HG03025 (cell line): ENCODE data around the gene HECTD4.

Experiments used
- ATAC-seq: cut with Tn5 transposase; IDR thresholded peaks from one replicate; pipeline ENCODE4 v1.9.1; 2021; ENCODE audit warnings: mild to moderate bottlenecking, moderate library complexity; ENCODE audit not compliant: unreplicated experiment, low FRiP score

The HECTD4 gene

GRCh38 chr12:112183141-112184021 is 198.8 kb downstream of the HECTD4 start:
- no peak for ATAC-seq

GRCh38 chr12:112182499-112182898 is 199.7 kb downstream of the HECTD4 start:
- ATAC-seq = no peak

DNA sequence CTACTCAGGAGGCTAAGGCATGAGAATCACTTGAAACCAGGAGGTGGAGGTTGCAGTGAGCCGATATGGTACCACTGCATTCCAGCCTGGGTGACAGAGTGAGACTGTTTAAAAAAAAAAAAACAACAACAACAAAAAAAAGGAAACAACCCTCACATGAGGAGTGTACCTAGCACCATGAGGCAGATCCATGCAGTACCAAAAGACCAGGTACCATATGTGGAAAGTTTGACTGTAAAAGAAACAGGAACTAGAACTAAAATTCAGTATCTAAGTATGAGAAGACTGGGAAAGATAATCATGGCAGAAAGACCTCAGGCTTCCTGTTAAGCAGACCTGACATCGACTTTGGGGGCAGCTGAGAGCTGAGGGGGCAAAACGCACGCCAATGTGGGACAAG is 201.8 kb downstream of the HECTD4 start:
- ATAC-seq = no peak

DNA sequence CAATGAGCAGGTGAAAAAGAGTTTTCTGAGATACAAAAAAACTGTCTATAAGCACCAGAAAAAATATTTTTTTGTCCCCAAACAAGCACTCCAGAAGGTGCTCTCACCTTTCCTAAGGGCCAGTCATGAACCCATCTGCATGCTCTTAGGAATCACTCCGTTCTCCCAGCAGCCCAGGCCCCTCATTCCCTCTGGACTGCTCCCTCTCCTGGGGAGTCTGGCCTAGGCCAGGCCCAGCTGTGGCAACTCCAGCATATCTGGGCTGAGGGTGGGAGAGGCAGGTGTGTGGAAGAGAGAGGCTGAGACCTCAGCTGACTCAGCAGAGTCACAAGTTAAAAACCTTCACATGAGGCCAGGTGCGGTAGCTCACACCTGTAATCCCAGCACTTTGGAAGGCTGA is 202.3 kb downstream of the HECTD4 start:
- ATAC-seq = no peak

- no peak for ATAC-seq
Observed at GRCh38 chr12:112179341-112179740, 202.9 kb downstream of the HECTD4 start.

- no peak for ATAC-seq
Observed at GRCh38 chr12:112178796-112179195, 203.4 kb downstream of the HECTD4 start.

DNA sequence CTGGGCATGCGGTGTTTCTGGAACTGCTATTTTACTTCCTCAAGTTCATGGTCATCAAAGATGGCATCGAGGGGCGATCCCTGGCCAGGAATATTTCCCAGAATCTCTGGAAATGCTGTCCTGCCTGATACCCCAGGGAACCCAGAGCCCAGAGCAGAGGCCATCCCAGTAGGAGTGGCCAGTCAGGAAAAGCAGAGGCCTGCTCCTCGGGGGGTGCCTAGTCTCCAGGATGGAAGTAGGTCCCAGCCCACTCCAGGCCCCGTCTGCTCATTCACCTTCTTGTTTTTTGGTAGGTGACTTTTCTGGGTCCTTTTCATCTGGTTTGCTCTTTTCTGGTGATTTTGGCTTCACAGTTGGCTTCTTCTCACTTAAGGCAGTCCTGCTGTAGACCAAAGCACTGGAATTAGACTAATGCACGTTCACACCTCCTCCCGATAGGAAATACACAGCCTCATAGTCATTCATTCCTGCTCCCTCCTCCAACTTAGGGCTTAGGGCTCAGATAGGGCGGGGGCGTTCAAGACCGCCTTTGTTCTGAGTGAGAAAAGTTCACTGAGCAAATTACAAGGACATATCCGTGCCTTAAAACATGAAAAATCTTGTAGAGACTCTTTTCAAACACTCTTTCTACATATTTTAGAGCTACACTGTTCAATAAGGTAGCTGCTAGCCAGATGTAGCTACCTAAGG is 205.8 kb downstream of the HECTD4 start:
- no peak for ATAC-seq

DNA sequence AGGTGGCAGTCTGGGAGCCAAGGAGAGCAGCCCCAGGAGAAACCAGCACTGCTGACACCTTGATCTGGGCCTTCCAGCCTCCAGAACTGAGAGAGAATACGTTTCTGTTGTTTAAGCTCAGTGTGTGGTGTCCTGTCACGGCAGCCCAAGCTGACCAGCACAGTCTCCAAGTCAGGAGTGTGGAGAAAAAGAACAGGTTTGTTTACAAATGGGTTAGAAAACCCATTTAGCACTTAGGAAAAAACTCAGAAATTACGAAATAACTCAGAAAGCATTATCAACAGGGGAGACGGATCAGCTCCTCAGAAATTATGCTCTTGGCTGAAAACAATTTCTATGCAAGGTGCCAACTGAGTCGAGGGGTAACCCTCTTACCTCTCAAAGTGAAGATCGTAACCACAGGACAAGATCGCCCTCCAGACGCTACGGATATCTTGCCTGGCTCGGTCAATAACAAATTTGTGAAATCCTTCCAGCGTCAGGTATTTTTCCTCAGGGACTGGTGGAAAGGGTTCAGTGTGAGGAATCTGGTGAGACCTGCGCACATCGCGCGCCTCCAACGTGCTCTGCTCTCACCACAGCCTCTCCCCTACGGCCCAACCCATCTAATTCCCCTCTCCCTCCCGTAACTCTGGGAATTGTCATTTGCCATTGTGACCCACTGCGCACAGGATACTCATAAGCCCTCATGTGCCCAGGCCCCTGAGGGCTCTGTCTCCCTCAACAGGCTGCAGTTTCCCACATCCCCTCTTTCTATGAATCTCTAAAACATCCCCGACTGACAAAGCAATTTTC is 206.7 kb downstream of the HECTD4 start:
- no peak for ATAC-seq

- ATAC-seq = no peak
Observed at GRCh38 chr12:112172556-112173324, 209.5 kb downstream of the HECTD4 start.

DNA sequence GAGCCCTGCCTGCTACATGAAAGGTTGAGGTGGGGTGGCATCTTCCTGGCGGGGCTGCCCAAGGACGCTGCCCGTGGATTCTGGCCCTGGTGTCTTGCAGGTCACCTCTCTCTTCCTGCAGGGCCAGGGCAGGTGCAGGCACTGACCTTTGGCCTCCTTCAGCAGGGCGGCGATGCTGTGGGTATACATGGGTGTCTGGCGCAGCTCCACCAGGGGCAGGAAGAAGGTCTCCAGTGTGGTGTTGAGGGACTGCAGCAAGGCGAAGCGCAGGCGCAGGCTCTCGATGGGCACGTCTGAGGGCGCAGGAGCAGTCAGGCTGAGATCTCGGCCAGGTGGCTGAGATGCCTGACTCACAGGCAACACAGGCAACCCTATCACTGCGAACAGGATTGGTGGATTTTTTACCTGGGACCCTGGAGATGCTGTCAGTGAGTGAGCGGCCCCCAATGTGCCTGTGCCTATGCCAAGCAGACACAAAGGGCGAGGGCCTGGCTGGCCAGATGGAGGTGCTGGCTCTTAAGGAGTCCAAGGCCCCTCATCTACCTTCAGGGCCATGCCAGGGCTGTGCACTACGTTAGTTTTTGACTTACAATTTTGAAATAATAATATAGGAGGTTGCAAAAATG is 211.1 kb downstream of the HECTD4 start:
- ATAC-seq = no peak

DNA sequence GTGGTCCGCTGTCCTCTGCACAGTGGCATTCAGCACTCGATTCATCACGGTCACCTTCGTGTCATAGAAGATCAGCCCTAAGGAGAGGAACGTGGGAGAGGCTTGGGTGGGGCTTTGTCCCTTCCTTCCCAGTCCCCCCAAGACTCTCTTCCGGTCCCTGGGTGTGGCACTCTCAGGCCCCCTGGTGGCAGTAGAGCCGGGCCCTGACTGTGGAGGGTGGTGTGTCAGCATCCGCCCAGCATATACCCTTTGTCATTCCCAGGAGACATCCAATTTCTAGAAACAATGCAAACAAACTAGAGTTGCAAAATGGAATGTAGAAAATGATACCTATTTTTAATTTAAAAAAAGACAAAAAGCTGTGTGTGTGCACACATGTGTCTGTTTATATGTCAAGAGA is 211.9 kb downstream of the HECTD4 start:
- ATAC-seq = no peak

DNA sequence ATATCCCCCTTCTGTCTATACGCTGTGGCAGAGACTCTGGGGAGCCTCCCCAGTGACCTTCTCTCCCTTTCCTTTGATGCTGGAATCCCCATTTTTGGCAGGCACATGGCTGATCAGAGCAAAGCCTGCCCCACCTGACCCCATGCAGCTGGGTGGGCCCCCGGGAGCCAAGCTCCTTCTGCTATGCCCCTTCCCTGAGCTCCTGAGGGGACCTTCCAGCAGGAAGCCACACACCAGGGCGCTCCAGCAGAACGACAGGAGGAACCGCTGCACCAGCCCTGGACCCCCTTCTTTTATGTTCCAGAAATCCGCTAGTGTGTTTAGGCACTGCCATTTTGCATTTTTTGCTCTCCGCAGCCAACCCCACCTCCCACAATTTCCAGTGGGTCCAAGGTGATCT is 212.3 kb downstream of the HECTD4 start:
- no peak for ATAC-seq

GRCh38 chr12:112169161-112169872 is 212.9 kb downstream of the HECTD4 start:
- no peak for ATAC-seq

DNA sequence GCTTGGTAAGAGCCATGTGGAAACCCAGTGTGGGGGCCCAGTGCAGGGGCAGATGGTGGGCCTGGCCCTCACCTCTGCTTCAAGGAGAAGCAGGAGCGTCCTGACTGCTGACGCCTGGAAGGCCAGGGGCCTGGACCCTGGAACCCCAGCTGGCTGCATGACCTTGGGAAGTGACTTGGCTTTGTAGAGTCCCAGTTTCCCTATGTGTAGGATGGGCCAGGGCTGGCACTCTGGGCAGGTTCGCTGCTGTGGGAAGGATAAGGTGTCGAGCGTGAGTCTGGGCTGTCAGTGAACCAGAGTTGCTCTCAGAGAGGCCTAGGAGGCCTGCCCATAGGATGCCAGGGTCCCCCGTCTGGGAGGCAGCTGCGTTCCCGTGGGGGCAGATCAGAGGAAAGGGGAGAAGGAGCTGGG is 213.7 kb downstream of the HECTD4 start:
- ATAC-seq = no peak

- no peak for ATAC-seq
Observed at GRCh38 chr12:112167718-112168525, 214.3 kb downstream of the HECTD4 start.

DNA sequence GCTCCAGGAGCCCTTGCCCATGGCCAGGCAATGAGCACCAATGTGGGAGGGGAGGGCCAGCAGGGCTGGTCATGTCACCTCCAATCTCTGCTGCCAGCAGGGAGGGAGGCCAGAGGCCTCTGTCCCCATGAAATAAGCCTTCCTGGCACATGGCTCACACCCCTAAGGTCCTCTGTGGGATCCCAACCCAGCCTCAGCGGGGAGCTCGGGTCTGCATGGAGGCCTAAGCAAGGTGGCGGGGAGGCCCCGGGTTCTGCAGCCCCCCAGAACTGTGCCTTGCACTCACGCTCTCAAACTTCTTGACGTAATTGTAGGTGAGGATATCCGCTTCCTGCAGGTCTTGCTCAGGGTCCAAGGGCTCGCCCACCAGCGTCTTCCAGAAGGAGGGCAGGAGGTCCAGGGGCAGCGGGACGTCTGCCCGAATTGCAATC is 215.2 kb downstream of the HECTD4 start:
- ATAC-seq = no peak

- no peak for ATAC-seq
Observed at GRCh38 chr12:112166051-112167015, 215.9 kb downstream of the HECTD4 start.
